Mesothelial cell of epicardium (in vitro differentiated cells): ENCODE measurements around the gene CACNA2D2. TPM values are rescaled to one million over a fixed set of nuclear protein-coding genes. Genes with fewer than 3 reads are reported as not detected.

Experiments
- DNase-seq, 2 experiments: peaks; one replicate each; pipeline ENCODE4 v3.0.0; 2021; ENCODE audit warnings: low spot score in 2 of 2; ENCODE audit not compliant: unreplicated experiment in 2 of 2
- H3K27ac Mint-ChIP-seq: 2 replicates; pipeline ENCODE4 v1.8.0; 2021; ENCODE audit warnings: mixed read lengths
- H3K27me3 Mint-ChIP-seq: 2 replicates; pipeline ENCODE4 v1.8.0; 2021; ENCODE audit warnings: low read depth, mixed read lengths
- H3K36me3 Mint-ChIP-seq: 2 replicates; pipeline ENCODE4 v1.8.0; 2021; ENCODE audit warnings: mixed read lengths
- H3K4me1 Mint-ChIP-seq: 2 replicates; pipeline ENCODE4 v1.8.0; 2021; ENCODE audit warnings: mixed read lengths
- H3K4me3 Mint-ChIP-seq: 2 replicates; pipeline ENCODE4 v1.8.0; 2021; ENCODE audit warnings: mild to moderate bottlenecking, moderate library complexity, mixed read lengths
- H3K9me3 Mint-ChIP-seq: 2 replicates; pipeline ENCODE4 v1.8.0; 2021; ENCODE audit warnings: mixed read lengths
- total RNA-seq: library from RNA; stranded (reverse); gene quantifications from 3 replicates; pipeline ENCODE4 v1.2.1, GENCODE V29; 2021
- TF ChIP-seq, protein P1 (sequence below): fragments of 200-600 bp; sonication (generic); IDR thresholded peaks from one replicate; pipeline ENCODE4 v1.5.0; 2021; ENCODE audit warnings: antibody characterized with exemption; ENCODE audit not compliant: unreplicated experiment

Gene CACNA2D2
- total RNA-seq, 1 donor from 2014 or later, result 10.8 TPM

DNA sequence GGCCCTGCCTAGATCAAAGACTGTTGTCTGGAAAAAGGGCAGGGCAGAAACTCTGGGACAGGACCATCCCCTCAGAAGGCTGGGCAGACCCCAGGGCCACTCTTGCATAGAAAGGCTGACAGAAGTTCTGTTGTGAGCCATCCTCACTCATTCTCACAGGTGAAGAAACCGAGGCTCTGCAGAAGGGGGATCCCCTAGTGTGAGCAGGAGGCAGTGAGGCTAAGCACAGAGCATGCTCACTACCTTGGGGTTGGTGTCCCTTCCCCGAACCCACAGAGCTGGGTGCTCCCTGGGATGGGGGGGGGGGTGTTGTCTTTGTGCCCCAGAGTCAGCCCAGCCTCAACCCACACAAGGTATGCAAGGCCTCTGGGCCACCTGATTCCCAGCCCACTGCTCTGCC is 93.2 kb downstream of the CACNA2D2 start:
- Mint-ChIP-seq H3K9me3 (no peaks in the 10 kb centered on the region), H3K4me1 (no peaks in the 10 kb centered on the region), H3K36me3 (no peaks in the 10 kb centered on the region), H3K27me3 (peaks cover 11% of the 10 kb centered on the region), H3K27ac (no peak overlapping the region), H3K4me3 (no peak overlapping the region)
- TF ChIP-seq, protein P1, sequence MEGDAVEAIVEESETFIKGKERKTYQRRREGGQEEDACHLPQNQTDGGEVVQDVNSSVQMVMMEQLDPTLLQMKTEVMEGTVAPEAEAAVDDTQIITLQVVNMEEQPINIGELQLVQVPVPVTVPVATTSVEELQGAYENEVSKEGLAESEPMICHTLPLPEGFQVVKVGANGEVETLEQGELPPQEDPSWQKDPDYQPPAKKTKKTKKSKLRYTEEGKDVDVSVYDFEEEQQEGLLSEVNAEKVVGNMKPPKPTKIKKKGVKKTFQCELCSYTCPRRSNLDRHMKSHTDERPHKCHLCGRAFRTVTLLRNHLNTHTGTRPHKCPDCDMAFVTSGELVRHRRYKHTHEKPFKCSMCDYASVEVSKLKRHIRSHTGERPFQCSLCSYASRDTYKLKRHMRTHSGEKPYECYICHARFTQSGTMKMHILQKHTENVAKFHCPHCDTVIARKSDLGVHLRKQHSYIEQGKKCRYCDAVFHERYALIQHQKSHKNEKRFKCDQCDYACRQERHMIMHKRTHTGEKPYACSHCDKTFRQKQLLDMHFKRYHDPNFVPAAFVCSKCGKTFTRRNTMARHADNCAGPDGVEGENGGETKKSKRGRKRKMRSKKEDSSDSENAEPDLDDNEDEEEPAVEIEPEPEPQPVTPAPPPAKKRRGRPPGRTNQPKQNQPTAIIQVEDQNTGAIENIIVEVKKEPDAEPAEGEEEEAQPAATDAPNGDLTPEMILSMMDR, result no peak
- DNase-seq, result no peak

DNA sequence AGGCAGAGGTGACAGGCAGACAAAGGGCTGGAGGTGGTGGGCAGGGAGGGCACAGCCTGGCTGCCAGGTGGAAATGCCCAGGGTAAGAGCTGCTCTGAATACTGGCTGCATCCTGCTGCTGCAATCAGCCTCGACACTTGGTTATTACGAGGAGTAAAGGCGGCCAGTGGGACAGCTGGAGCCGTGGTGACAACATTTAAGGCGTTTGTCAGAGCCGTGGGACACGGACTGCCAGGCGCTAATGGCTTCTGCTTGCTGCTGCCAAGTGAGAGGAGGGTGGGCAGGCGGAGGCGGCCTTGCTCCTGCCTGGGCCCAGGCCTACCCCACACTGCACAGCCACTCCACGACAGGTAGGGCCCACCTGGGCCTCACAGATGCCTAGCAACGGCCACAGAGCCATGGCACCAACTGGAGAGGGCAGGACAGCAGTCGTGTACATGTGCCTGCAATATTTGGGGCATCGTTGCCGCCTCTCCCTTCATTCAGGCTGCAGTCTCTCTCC is 94.9 kb downstream of the CACNA2D2 start:
- Mint-ChIP-seq H3K36me3 (no peaks in the 10 kb centered on the region), H3K9me3 (no peaks in the 10 kb centered on the region), H3K27me3 (peaks cover 16% of the 10 kb centered on the region), H3K27ac (no peak overlapping the region), H3K4me1 (no peaks in the 10 kb centered on the region), H3K4me3 (no peak overlapping the region)
- no peak for DNase-seq
- TF ChIP-seq, protein P1, result no peak

DNA sequence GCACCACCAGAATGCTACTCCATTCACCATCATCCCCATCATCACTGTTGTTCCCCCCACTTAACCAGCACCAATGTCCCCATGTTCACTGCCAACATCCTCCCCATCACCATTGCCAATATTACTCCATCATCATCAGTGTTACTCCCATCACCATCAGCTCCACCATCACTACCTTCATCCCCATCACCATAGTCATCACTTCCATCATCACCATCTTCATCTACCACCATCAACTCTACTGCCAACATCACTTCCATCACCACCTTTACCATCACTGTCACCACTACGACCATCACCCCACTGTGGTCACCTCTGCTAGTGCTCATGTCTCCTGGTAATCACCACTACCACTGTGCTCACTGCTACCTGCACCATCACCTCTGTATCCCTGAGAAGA is 96.9 kb downstream of the CACNA2D2 start:
- TF ChIP-seq, protein P1, result no peak
- Mint-ChIP-seq H3K27ac (no peak overlapping the region), H3K4me1 (no peaks in the 10 kb centered on the region), H3K4me3 (no peak overlapping the region), H3K9me3 (no peaks in the 10 kb centered on the region), H3K36me3 (no peaks in the 10 kb centered on the region), H3K27me3 (peaks cover 28% of the 10 kb centered on the region)
- DNase-seq, result no peak

DNA sequence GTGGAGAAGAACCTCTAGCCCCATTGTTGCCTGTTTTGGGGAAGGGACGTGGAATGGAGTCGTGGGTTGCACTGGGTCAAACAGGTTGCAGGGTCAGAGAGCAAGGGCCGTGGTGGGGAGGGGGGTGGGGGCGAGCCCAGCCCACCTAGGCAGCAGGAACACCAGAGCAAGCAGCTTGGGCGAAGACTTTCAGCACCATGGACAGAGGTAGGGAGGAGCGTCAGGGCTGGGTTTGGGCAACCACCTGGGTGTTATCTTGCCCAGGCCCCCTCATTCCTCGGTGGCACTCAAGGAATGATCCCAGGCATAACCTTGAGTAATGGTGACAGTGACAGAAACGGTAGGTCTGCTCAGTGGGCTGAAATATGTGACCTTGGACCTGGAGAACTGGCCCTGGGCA is 98.2 kb downstream of the CACNA2D2 start:
- H3K36me3 Mint-ChIP-seq, result no peaks in the 10 kb centered on the region
- no peak overlapping the region for H3K4me3 Mint-ChIP-seq
- H3K4me1 Mint-ChIP-seq, result no peaks in the 10 kb centered on the region
- peaks cover 28% of the 10 kb centered on the region for H3K27me3 Mint-ChIP-seq
- H3K27ac Mint-ChIP-seq, result no peak overlapping the region
- peak; percentile 43 to 66 for DNase-seq
- TF ChIP-seq, protein P1, result no peak
- no peaks in the 10 kb centered on the region for H3K9me3 Mint-ChIP-seq

DNA sequence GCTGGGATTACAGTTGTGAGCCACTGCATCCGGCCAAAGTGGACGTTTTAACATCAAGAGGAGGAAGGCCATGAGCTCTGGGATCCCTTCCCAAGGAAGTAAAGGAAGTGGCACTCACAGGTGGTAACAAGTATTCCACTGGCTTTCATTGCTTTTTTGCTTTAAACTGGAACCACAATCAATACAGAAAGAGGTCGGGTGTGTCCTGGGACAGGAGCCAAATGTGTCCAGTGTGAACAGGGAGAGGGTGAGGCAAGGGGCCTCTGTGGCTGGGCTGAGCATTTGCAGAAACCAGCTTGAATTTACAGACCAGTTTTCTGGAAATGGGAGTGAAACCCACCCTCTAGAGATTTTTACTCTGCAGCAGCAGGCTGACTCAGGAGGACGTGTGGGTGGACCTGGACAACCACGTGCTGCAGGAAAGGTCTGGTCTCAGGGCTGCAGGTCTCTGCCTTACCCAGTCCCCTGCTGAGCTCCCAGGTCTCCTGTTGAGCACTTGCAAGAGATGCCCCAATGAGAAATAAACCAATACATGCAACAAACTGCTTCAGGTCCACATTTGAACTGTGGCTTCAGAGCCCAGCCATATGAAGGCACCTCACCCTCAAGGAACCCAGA is 101.3 kb downstream of the CACNA2D2 start:
- Mint-ChIP-seq H3K9me3 (no peaks in the 10 kb centered on the region), H3K27me3 (peaks cover 29% of the 10 kb centered on the region), H3K4me3 (no peak overlapping the region), H3K4me1 (no peaks in the 10 kb centered on the region), H3K36me3 (no peaks in the 10 kb centered on the region), H3K27ac (no peak overlapping the region)
- TF ChIP-seq, protein P1, result no peak
- DNase-seq, result no peak
